ENCODE measurements around the gene EXO1.

GRCh38 chr1:241934201-241934848, 86.3 kb downstream of the EXO1 start:
- TF ChIP-seq CTCF (IDR thresholded peaks at IDR 0.05; ENCODE audit: low read depth, low read length, poor library complexity, severe bottlenecking) (no peak), EZH2phosphoT487 (IDR thresholded peaks at IDR 0.05; ENCODE audit: borderline replicate concordance, low read length) (no peak)

Data from DOHH2 (cell line).